ENCODE data around the gene ARHGAP27. TPM values are rescaled to one million over a fixed set of nuclear protein-coding genes. Genes with fewer than 3 reads are reported as not detected.

Gene ARHGAP27
- total RNA-seq, 1 donor from 2014 or later: 71.0 TPM

DNA sequence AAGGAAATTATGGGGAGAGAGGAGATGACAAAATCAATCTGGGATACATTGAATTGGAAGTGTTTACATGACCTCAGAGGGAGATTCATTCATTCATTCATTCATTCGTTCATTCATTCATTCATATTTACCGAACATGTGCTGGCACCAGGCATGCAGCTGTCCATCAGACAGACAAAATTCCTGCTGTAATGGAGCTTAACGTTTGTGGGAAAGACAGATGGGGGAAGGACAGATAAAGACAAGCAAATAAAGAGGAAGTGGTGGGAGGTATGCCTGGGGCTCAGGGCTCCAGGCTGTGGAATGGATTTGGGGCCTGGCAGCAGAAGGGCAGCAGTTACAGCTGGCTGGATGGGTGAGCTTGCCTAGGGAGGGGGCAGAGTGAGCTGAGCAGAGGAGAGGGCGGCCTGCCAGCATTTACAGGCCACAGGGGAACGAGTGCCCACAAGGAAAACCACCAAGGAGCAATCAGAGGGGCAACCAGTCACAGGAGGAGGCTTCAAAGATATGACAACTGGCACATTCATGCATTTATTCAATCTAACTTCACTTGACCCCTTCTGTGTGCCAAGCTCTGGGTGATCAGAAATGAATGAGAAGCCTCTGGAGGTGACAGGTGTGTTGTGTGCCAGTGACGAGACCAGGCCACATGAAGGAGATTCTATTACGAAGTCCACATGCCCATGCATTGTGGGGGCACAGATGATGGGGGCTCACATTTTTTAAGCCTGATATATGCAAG lies 48.5 kb downstream of the ARHGAP27 start:
- Histone ChIP-seq H3K36me3 (no peaks in the 10 kb centered on the region), H3K4me3 (no peak overlapping the region), H3K4me1 (peaks cover 14% of the 10 kb centered on the region), H3K9me3 (no peaks in the 10 kb centered on the region), H3K27ac (no peak overlapping the region), H3K27me3 (ENCODE audit: low read depth) (no peaks in the 10 kb centered on the region)
- DNase-seq: no peak
- intact Hi-C loops (cut with DNase I): loop anchor here (5.0 kb wide), 1 partner anchor 107 kb away; no protein-coding TSS in a partner anchor
- TF ChIP-seq, protein P1, sequence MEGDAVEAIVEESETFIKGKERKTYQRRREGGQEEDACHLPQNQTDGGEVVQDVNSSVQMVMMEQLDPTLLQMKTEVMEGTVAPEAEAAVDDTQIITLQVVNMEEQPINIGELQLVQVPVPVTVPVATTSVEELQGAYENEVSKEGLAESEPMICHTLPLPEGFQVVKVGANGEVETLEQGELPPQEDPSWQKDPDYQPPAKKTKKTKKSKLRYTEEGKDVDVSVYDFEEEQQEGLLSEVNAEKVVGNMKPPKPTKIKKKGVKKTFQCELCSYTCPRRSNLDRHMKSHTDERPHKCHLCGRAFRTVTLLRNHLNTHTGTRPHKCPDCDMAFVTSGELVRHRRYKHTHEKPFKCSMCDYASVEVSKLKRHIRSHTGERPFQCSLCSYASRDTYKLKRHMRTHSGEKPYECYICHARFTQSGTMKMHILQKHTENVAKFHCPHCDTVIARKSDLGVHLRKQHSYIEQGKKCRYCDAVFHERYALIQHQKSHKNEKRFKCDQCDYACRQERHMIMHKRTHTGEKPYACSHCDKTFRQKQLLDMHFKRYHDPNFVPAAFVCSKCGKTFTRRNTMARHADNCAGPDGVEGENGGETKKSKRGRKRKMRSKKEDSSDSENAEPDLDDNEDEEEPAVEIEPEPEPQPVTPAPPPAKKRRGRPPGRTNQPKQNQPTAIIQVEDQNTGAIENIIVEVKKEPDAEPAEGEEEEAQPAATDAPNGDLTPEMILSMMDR (IDR thresholded peaks at IDR 0.05): no peak
- ATAC-seq: no peak

DNA sequence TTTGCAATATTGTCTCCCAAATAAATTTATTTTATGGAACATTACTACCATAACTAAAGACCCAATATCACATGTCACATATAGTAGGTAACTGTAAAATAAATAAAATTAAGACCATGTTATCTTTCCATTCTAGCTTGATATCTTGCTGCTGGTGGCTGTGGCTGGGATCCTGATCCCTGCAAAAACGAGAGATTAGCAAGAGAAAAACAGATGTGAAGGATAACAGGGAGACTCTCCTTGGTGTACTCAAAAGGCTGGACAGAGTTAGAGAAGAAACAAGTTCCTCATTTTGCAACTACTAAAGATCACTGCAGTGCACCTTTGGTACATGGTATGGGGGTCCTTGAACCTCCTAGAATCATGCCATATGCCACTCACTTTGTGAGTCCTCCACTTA lies 49.7 kb downstream of the ARHGAP27 start:
- DNase-seq (no peak), ATAC-seq (no peak)
- TF ChIP-seq, protein P1 (IDR thresholded peaks at IDR 0.05): no peak
- no peak overlapping the region for H3K27ac ChIP-seq
- H3K4me3 ChIP-seq: no peak overlapping the region
- no peaks in the 10 kb centered on the region for H3K9me3 ChIP-seq
- peaks cover 14% of the 10 kb centered on the region for H3K4me1 ChIP-seq
- intact Hi-C loops (cut with DNase I): loop anchor here (5.0 kb wide), 1 partner anchor 106 kb away; no protein-coding TSS in a partner anchor
- no peaks in the 10 kb centered on the region for H3K36me3 ChIP-seq
- H3K27me3 ChIP-seq (ENCODE audit: low read depth): no peaks in the 10 kb centered on the region

DNA sequence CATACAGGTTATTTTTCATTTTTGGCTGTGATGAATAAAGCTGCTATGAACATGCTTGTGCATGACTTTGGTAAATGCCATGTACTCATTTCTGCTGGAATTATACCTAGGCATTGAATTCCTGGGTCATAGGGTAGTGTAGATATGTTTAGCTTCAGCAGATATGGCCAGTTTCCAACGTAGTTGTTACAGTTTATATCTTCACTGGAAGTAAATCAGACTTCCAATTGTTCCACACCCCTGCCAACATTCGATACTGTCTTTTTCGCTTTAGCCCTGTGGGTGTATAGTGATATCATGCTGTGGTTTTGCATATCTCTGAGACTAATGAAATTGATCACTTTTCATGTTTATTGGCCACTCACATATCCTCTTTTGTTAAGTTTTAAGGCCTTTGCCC lies 50.4 kb downstream of the ARHGAP27 start:
- H3K4me3 ChIP-seq: no peak overlapping the region
- intact Hi-C loops (cut with DNase I): loop anchor here (5.0 kb wide), 1 partner anchor 105 kb away; no protein-coding TSS in a partner anchor
- peaks cover 14% of the 10 kb centered on the region for H3K4me1 ChIP-seq
- H3K27me3 ChIP-seq (ENCODE audit: low read depth): no peaks in the 10 kb centered on the region
- H3K27ac ChIP-seq: no peak overlapping the region
- ATAC-seq: no peak
- no peak for DNase-seq
- TF ChIP-seq, protein P1 (IDR thresholded peaks at IDR 0.05): no peak
- no peaks in the 10 kb centered on the region for H3K9me3 ChIP-seq
- H3K36me3 ChIP-seq: no peaks in the 10 kb centered on the region

DNA sequence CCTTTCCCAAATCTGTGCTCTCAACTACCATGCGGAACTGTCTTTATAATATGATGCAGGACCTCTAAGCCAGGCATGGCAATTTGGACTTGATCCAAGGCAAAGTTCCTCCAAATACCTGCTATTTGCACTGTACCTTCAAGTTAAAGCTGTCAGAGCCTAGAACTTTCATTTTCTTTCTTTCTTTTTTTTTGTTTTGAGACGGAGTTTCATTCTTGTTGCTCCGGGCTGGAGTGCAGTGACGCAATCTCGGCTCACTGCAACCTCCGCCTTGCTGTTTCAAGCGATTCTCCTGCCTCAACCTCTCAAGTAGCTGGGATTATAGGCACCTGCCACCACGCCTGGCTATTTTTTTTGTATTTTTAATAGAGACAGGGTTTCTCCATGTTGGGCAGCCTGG lies 51.7 kb downstream of the ARHGAP27 start:
- Histone ChIP-seq H3K4me3 (no peak overlapping the region), H3K36me3 (no peaks in the 10 kb centered on the region), H3K4me1 (peaks cover 14% of the 10 kb centered on the region), H3K27me3 (ENCODE audit: low read depth) (no peaks in the 10 kb centered on the region), H3K9me3 (no peaks in the 10 kb centered on the region), H3K27ac (peak overlapping the region; percentile 32)
- TF ChIP-seq, protein P1 (IDR thresholded peaks at IDR 0.05): no peak
- ATAC-seq (peak in 1 of 2 donors; percentile 39), DNase-seq (peak; percentile 80)
- intact Hi-C loops (cut with DNase I): loop anchor here (5.0 kb wide), 1 partner anchor 104 kb away; no protein-coding TSS in a partner anchor

DNA sequence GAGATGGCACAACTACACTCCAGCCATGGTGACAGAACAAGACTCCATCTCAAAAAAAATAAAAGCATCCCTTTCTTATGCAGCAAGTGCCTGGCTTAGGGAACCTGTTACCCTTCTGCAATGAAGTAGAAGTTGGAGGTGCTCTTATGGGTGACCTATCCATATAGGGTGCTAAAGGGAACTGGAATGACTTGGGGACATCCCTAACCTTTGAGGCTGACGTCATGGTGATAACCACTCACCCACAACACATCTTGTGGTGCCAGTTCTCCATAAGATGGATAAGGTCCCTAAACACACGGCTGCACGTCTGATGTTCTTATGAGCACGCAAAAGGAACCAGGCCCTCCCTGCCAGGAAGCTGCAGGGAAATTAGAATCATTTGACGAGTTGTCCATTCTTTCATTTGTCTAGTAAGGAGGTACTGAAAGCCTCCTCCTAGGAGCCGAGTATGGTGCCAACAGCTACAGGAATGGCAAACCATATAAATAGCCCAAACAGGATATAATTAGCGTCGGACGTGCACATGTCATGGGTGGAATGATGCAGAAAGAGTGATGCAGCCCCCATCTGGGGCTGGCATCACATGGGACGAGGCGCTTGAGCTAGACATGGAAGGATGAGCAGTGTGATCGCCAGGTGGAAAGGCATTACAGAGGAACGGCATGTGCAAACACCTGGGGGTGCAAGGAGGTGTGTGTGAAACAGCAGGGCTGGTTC lies 52.5 kb downstream of the ARHGAP27 start:
- Histone ChIP-seq H3K36me3 (no peaks in the 10 kb centered on the region), H3K27ac (peak overlapping the region; percentile 32), H3K4me3 (no peak overlapping the region), H3K4me1 (peaks cover 9% of the 10 kb centered on the region), H3K27me3 (ENCODE audit: low read depth) (no peaks in the 10 kb centered on the region), H3K9me3 (no peaks in the 10 kb centered on the region)
- no peak for ATAC-seq
- DNase-seq: no peak
- intact Hi-C loops (cut with DNase I): loop anchor here (5.0 kb wide), 1 partner anchor 103 kb away; no protein-coding TSS in a partner anchor
- TF ChIP-seq, protein P1 (IDR thresholded peaks at IDR 0.05): no peak

All from lower lobe of right lung (tissue), 2 donors.